H9 (cell line): ENCODE data around the gene ADAMTS17. TPM values are rescaled to one million over a fixed set of nuclear protein-coding genes. Genes with fewer than 3 reads are reported as not detected.

Source experiments
- DNase-seq: peaks from one replicate; pipeline ENCODE4 v3.0.0-alpha.2; 2017
- H2AFZ ChIP-seq: one replicate; pipeline ENCODE4 v1.6.1; 2013; ENCODE audit warnings: mild to moderate bottlenecking, low read length, control low read depth, moderate library complexity
- H2AK5ac ChIP-seq: 2 replicates; pipeline ENCODE4 v1.6.1; 2013; ENCODE audit warnings: low read length, control low read depth, mixed read lengths; ENCODE audit not compliant: insufficient read length
- H2BK120ac ChIP-seq: one replicate; pipeline ENCODE4 v1.6.1; 2013; ENCODE audit warnings: low read depth, mild to moderate bottlenecking, low read length, control low read depth, inconsistent platforms; ENCODE audit not compliant: poor library complexity, severe bottlenecking
- H2BK12ac ChIP-seq: 2 replicates; pipeline ENCODE4 v1.6.1; 2013; ENCODE audit warnings: low read length, control low read depth, mixed read lengths, low read depth; ENCODE audit not compliant: insufficient read length
- H2BK15ac ChIP-seq: 2 replicates; pipeline ENCODE4 v1.6.1; 2013; ENCODE audit warnings: low read depth, low read length, control low read depth
- H2BK20ac ChIP-seq: one replicate; pipeline ENCODE4 v1.6.1; 2013; ENCODE audit warnings: low read depth, mild to moderate bottlenecking, low read length, control low read depth, inconsistent platforms; ENCODE audit not compliant: poor library complexity, severe bottlenecking
- H2BK5ac ChIP-seq: 2 replicates; pipeline ENCODE4 v1.6.1; 2013; ENCODE audit warnings: low read length, control low read depth, mixed read lengths; ENCODE audit not compliant: insufficient read length
- H3K14ac ChIP-seq: 2 replicates; pipeline ENCODE4 v1.6.1; 2013; ENCODE audit warnings: low read length, control low read depth; ENCODE audit not compliant: insufficient read depth
- H3K18ac ChIP-seq: 2 replicates; pipeline ENCODE4 v1.6.1; 2013; ENCODE audit warnings: low read depth, mild to moderate bottlenecking, mixed read lengths, low read length, control low read depth; ENCODE audit not compliant: insufficient read length
- H3K23ac ChIP-seq: 2 replicates; pipeline ENCODE4 v1.6.1; 2013; ENCODE audit warnings: low read length, control low read depth, mixed read lengths, low read depth; ENCODE audit not compliant: insufficient read length
- H3K23me2 ChIP-seq: 2 replicates; pipeline ENCODE4 v1.6.1; 2013; ENCODE audit warnings: low read depth, mild to moderate bottlenecking, mixed read lengths, low read length, control low read depth; ENCODE audit not compliant: insufficient read length, poor library complexity, severe bottlenecking
- H3K27ac ChIP-seq: 2 replicates; pipeline ENCODE4 v1.5.1; 2013; ENCODE audit warnings: low read length, control low read depth, mixed read lengths, low read depth; ENCODE audit not compliant: insufficient read length
- H3K27me3 ChIP-seq: 2 replicates; pipeline ENCODE4 v1.6.1; 2013; ENCODE audit warnings: low read length, control low read depth, inconsistent platforms; ENCODE audit not compliant: insufficient read depth
- H3K4ac ChIP-seq: 2 replicates; pipeline ENCODE4 v1.6.1; 2013; ENCODE audit warnings: low read depth, mild to moderate bottlenecking, control low read depth, inconsistent platforms, low read length, moderate library complexity
- H3K4me1 ChIP-seq: 2 replicates; pipeline ENCODE4 v1.6.1; 2013; ENCODE audit warnings: low read length, control low read depth, inconsistent platforms; ENCODE audit not compliant: insufficient read depth
- H3K4me2 ChIP-seq: 2 replicates; pipeline ENCODE4 v1.6.1; 2013; ENCODE audit warnings: low read length, control low read depth, mixed read lengths; ENCODE audit not compliant: insufficient read length, insufficient read depth
- H3K56ac ChIP-seq: 2 replicates; pipeline ENCODE4 v1.6.1; 2013; ENCODE audit warnings: low read depth, mild to moderate bottlenecking, mixed read lengths, low read length, control low read depth; ENCODE audit not compliant: insufficient read length
- H3K79me1 ChIP-seq: 2 replicates; pipeline ENCODE4 v1.6.1; 2013; ENCODE audit warnings: low read depth, mild to moderate bottlenecking, moderate library complexity, low read length, control low read depth, inconsistent platforms; ENCODE audit not compliant: insufficient read depth, poor library complexity, severe bottlenecking
- H3K79me2 ChIP-seq: 2 replicates; pipeline ENCODE4 v1.6.1; 2013; ENCODE audit warnings: low read length, control low read depth, inconsistent platforms; ENCODE audit not compliant: insufficient read depth
- H3K9ac ChIP-seq: 2 replicates; pipeline ENCODE4 v1.6.1; 2013; ENCODE audit warnings: low read length, control low read depth, mixed read lengths; ENCODE audit not compliant: insufficient read length; ENCODE audit errors: extremely low read depth
- H3K9me3 ChIP-seq: one replicate; pipeline ENCODE4 v1.6.1; 2013; ENCODE audit warnings: low read depth, low read length, inconsistent platforms; ENCODE audit not compliant: control insufficient read depth
- H3T11ph ChIP-seq: one replicate; pipeline ENCODE4 v1.6.1; 2013; ENCODE audit warnings: mild to moderate bottlenecking, low read length, control low read depth, inconsistent platforms
- H4K20me1 ChIP-seq: one replicate; pipeline ENCODE4 v1.6.1; 2013; ENCODE audit not compliant: control insufficient read depth, insufficient read length, insufficient read depth
- H4K5ac ChIP-seq: 2 replicates; pipeline ENCODE4 v1.6.1; 2013; ENCODE audit warnings: low read depth, mild to moderate bottlenecking, mixed read lengths, low read length, control low read depth; ENCODE audit not compliant: insufficient read length
- H4K8ac ChIP-seq: replicated peaks from 2 replicates; pipeline ENCODE4 v1.6.1; 2013; ENCODE audit warnings: low read length, control low read depth, mixed read lengths, low read depth; ENCODE audit not compliant: insufficient read length
- H4K91ac ChIP-seq: 2 replicates; pipeline ENCODE4 v1.6.1; 2013; ENCODE audit warnings: low read depth, mild to moderate bottlenecking, moderate library complexity, mixed read lengths, low read length, control low read depth; ENCODE audit not compliant: insufficient read length
- H3K27ac Mint-ChIP-seq, 3 experiments: 2 replicates in 2 of 3; 3 replicates in 1 of 3; pipeline ENCODE4 v1.8.0; 2020 to 2021; ENCODE audit warnings: mixed read lengths in 3 of 3, mild to moderate bottlenecking in 1 of 3, moderate library complexity in 1 of 3
- H3K27me3 Mint-ChIP-seq: 2 replicates; pipeline ENCODE4 v1.8.0; 2021; ENCODE audit warnings: low read depth, mild to moderate bottlenecking, moderate library complexity, mixed read lengths
- H3K36me3 Mint-ChIP-seq, 3 experiments: 2 replicates in 2 of 3; 3 replicates in 1 of 3; pipeline ENCODE4 v1.8.0; 2020 to 2021; ENCODE audit warnings: low read depth in 3 of 3, mixed read lengths in 3 of 3; ENCODE audit not compliant: insufficient read depth in 1 of 3
- H3K4me1 Mint-ChIP-seq, 2 experiments: 2 replicates each; pipeline ENCODE4 v1.8.0; 2020; ENCODE audit warnings: mixed read lengths in 2 of 2
- H3K4me3 Mint-ChIP-seq, 2 experiments: 2 replicates in 1 of 2; 3 replicates in 1 of 2; pipeline ENCODE4 v1.8.0; 2020 to 2021; ENCODE audit warnings: mild to moderate bottlenecking in 2 of 2, mixed read lengths in 2 of 2, moderate library complexity in 1 of 2
- H3K9me3 Mint-ChIP-seq, 2 experiments: 2 replicates in 1 of 2; 3 replicates in 1 of 2; pipeline ENCODE4 v1.8.0; 2020; ENCODE audit warnings: mild to moderate bottlenecking in 2 of 2, mixed read lengths in 2 of 2, moderate library complexity in 1 of 2
- WGBS: extraction: QIAGEN DNeasy Blood & Tissue Kit; methylation state at CpG from one replicate; pipeline ENCODE4 v1.1.7; 2013; ENCODE audit warnings: missing lambda C conversion rate, low lambda C conversion rate, mixed read lengths; ENCODE audit not compliant: insufficient read length; ENCODE audit errors: extremely low coverage; 5-methylcytosine and 5-hydroxymethylcytosine counted together
- total RNA-seq: library from RNA; stranded (reverse); gene quantifications from 2 replicates; pipeline ENCODE4 v1.2.1, GENCODE V29; 2021
- TF ChIP-seq, protein P1 (sequence below): fragments of 200-600 bp; sonication (generic); conservative IDR thresholded peaks from 3 replicates; pipeline ENCODE4 v1.8.0; 2021; ENCODE audit warnings: antibody characterized with exemption, mild to moderate bottlenecking

Gene ADAMTS17
- total RNA-seq, 1 experiment from 2014 or later: 2.9 TPM

DNA sequence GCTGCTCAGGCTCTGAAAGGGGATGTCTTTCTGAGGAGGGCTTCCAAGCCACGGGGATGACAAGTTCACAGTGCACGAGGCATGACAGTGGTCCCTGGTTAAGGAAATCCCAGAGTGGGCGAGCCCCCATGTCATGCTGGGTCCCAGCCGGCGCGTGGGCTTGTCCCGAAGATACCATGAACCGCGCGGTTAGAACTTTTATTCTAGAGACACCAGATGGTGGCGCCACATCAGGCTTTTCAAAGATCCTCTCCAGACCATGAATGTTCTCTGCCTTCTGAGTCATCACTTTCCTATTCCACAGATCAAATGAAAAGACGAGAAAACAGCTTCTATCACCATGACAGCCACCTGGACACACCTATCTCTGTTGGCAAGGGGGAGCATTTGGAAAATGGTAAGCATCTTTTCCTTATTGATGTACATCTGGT lies 380.7 kb downstream of the ADAMTS17 start:
- H2BK120ac ChIP-seq: no peak overlapping the region
- no peak overlapping the region for H4K5ac ChIP-seq
- H3K9ac ChIP-seq: no peak overlapping the region
- H3K4me3 Mint-ChIP-seq: no peak overlapping the region
- H3K23ac ChIP-seq: no peak overlapping the region
- H3K9me3 Mint-ChIP-seq: peaks cover 3 to 5% of the 10 kb centered on the region in 2 experiments; a peak in 2 of 5 replicates
- H2AFZ ChIP-seq: no peak overlapping the region
- H4K91ac ChIP-seq: no peak overlapping the region
- H2BK15ac ChIP-seq: no peak overlapping the region
- no peaks in the 10 kb centered on the region for H3K9me3 ChIP-seq
- peaks cover 2 to 4% of the 10 kb centered on the region in 2 experiments; a peak in 1 of 4 replicates for H3K4me1 Mint-ChIP-seq
- no peaks in the 10 kb centered on the region for H4K20me1 ChIP-seq
- H3K36me3 Mint-ChIP-seq: peaks cover 0 to 7% (median 3%) of the 10 kb centered on the region in 3 experiments; a peak in 3 of 7 replicates
- DNase-seq: peak; percentile 72
- H3T11ph ChIP-seq: no peak overlapping the region
- no peak overlapping the region for H3K56ac ChIP-seq
- H3K4me2 ChIP-seq: no peak overlapping the region
- no peaks in the 10 kb centered on the region for H3K4me1 ChIP-seq
- H2AK5ac ChIP-seq: no peak overlapping the region
- H3K27ac Mint-ChIP-seq: no peak overlapping the region
- no peak overlapping the region for H3K27ac ChIP-seq
- no peak overlapping the region for H2BK5ac ChIP-seq
- no peaks in the 10 kb centered on the region for H3K27me3 ChIP-seq
- H3K4ac ChIP-seq: no peak overlapping the region
- no peaks in the 10 kb centered on the region for H3K23me2 ChIP-seq
- TF ChIP-seq, protein P1, sequence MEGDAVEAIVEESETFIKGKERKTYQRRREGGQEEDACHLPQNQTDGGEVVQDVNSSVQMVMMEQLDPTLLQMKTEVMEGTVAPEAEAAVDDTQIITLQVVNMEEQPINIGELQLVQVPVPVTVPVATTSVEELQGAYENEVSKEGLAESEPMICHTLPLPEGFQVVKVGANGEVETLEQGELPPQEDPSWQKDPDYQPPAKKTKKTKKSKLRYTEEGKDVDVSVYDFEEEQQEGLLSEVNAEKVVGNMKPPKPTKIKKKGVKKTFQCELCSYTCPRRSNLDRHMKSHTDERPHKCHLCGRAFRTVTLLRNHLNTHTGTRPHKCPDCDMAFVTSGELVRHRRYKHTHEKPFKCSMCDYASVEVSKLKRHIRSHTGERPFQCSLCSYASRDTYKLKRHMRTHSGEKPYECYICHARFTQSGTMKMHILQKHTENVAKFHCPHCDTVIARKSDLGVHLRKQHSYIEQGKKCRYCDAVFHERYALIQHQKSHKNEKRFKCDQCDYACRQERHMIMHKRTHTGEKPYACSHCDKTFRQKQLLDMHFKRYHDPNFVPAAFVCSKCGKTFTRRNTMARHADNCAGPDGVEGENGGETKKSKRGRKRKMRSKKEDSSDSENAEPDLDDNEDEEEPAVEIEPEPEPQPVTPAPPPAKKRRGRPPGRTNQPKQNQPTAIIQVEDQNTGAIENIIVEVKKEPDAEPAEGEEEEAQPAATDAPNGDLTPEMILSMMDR: peak; percentile 72
- H3K14ac ChIP-seq: no peak overlapping the region
- H3K18ac ChIP-seq: no peak overlapping the region
- H4K8ac ChIP-seq: no peak overlapping the region
- no peaks in the 10 kb centered on the region for H3K79me1 ChIP-seq
- H3K79me2 ChIP-seq: no peaks in the 10 kb centered on the region
- no CpG with 5 or more reads among the region's 12 CpGs for WGBS
- peaks cover 18% of the 10 kb centered on the region for H3K27me3 Mint-ChIP-seq
- no peak overlapping the region for H2BK12ac ChIP-seq
- no peak overlapping the region for H2BK20ac ChIP-seq
